Prostate gland (tissue), 2 donors: Measurements from ENCODE around the gene PNPLA7. TPM values are rescaled to one million over a fixed set of nuclear protein-coding genes. Genes with fewer than 3 reads are reported as not detected.
"Not testable (repeated sequence)": the region's sequence is repeated elsewhere in the genome, so short reads cannot be mapped to it uniquely, and the experiment has no call there.

Experiments used
- DNase-seq: peaks from one replicate; pipeline ENCODE4 v3.0.0-alpha.2; 2019; ENCODE audit warnings: low spot score
- H3K27ac ChIP-seq, 2 donors: fragments of 200-600 bp; sonication (generic); 2 replicates each; pipeline ENCODE4 v1.5.1; 2017 to 2019
- H3K27me3 ChIP-seq: fragments of 200-600 bp; sonication (generic); replicated peaks from 2 replicates; pipeline ENCODE4 v1.5.1; 2019; ENCODE audit not compliant: insufficient read depth
- H3K36me3 ChIP-seq, 2 donors: fragments of 200-600 bp; sonication (generic); 1 replicate in 1 of 2; 2 replicates in 1 of 2; pipeline versions ENCODE4 v1.5.1 to v1.8.1; 2017 to 2019
- H3K4me1 ChIP-seq: fragments of 200-600 bp; sonication (generic); replicated peaks from 2 replicates; pipeline ENCODE4 v1.5.1; 2019
- H3K4me3 ChIP-seq, 2 donors: fragments of 200-600 bp; sonication (generic); 2 replicates each; pipeline ENCODE4 v1.5.1; 2017 to 2019
- H3K9me3 ChIP-seq: fragments of 200-600 bp; sonication (generic); 2 replicates; pipeline ENCODE4 v1.5.1; 2017
- CTCF ChIP-seq, 4 experiments: fragments of 200-600 bp in 2 of 4; fragments of 450-650 bp in 2 of 4; sonication (generic) in 2 of 4; IDR thresholded peaks; 1 replicate in 3 of 4; 2 replicates in 1 of 4; pipeline ENCODE4 v1.5.1; 2016 to 2019; ENCODE audit warnings: antibody characterized with exemption in 4 of 4, mild to moderate bottlenecking in 2 of 4, moderate library complexity in 2 of 4
- POLR2A ChIP-seq: fragments of 450-650 bp; IDR thresholded peaks from one replicate; pipeline ENCODE4 v1.6.1; 2016; ENCODE audit warnings: antibody characterized with exemption, mild to moderate bottlenecking
- POLR2AphosphoS5 ChIP-seq: sonication (generic); formaldehyde crosslinking; IDR thresholded peaks from one replicate; pipeline ENCODE4 v1.6.1; 2017; ENCODE audit warnings: antibody characterized with exemption
- WGBS: methylation state at CpG from one replicate; pipeline ENCODE4 v1.1.5; 2018; 5-methylcytosine and 5-hydroxymethylcytosine counted together
- intact Hi-C: fragments of 100-400 bp; cut with DNase I; formaldehyde crosslinking; loops from one replicate; pipeline ENCODE4 v1.14.2; 2022
- total RNA-seq, 2 donors: library from RNA; depleted of rRNA; stranded (reverse); fragments of >200 nt; gene quantifications; one replicate each; pipeline ENCODE4 v1.1.0, GENCODE V29; 2016

Gene PNPLA7
- total RNA-seq, 2 donors from 2014 or later: 34.2 to 64.3 TPM

- Histone ChIP-seq H3K27me3 (no peaks in the 10 kb centered on the region), H3K27ac (no peak overlapping the region), H3K4me3 (no peak overlapping the region), H3K4me1 (peaks cover 4% of the 10 kb centered on the region), H3K36me3 (no peaks in the 10 kb centered on the region), H3K9me3 (no peaks in the 10 kb centered on the region)
- DNase-seq: no peak
- TF ChIP-seq POLR2AphosphoS5: no peak
- no peak for TF ChIP-seq POLR2A
- TF ChIP-seq CTCF (IDR thresholded peaks at IDR 0.05): no peak
- 92% methylated on average over 17 of the region's 17 CpGs for WGBS
- intact Hi-C loops: no loop called here
Observed at GRCh38 chr9:137452006-137452760, 98.0 kb downstream of the PNPLA7 start.

- intact Hi-C loops, H3K4me1 ChIP-seq, H3K36me3 ChIP-seq, H3K4me3 ChIP-seq, DNase-seq, H3K9me3 ChIP-seq, H3K27me3 ChIP-seq, H3K27ac ChIP-seq: not testable (repeated sequence)
- 84% methylated on average over 20 of the region's 31 CpGs for WGBS
Observed at GRCh38 chr9:137451264-137452005, 98.8 kb downstream of the PNPLA7 start.

- intact Hi-C loops, H3K27me3 ChIP-seq, H3K9me3 ChIP-seq, H3K36me3 ChIP-seq, H3K4me1 ChIP-seq, DNase-seq, H3K27ac ChIP-seq, H3K4me3 ChIP-seq: not testable (repeated sequence)
- 89% methylated on average over 23 of the region's 24 CpGs for WGBS
Observed at GRCh38 chr9:137450539-137451222, 99.5 kb downstream of the PNPLA7 start.

- Histone ChIP-seq H3K27me3 (no peaks in the 10 kb centered on the region), H3K27ac (no peak overlapping the region), H3K4me3 (no peak overlapping the region), H3K4me1 (peaks cover 4% of the 10 kb centered on the region), H3K9me3 (no peaks in the 10 kb centered on the region), H3K36me3 (no peaks in the 10 kb centered on the region)
- intact Hi-C loops: no loop called here
- WGBS: 80% methylated on average over 18 of the region's 18 CpGs
- no peak for DNase-seq
- TF ChIP-seq POLR2A (no peak), CTCF (IDR thresholded peaks at IDR 0.05) (no peak), POLR2AphosphoS5 (no peak)
Observed at GRCh38 chr9:137449931-137450538, 100.2 kb downstream of the PNPLA7 start.

GRCh38 chr9:137449081-137449844, 100.9 kb downstream of the PNPLA7 start:
- 83% methylated on average over 36 of the region's 36 CpGs for WGBS
- no peak overlapping the region for H3K4me3 ChIP-seq
- no peaks in the 10 kb centered on the region for H3K27me3 ChIP-seq
- H3K9me3 ChIP-seq: no peaks in the 10 kb centered on the region
- H3K4me1 ChIP-seq: peaks cover under 1% of the 10 kb centered on the region
- H3K36me3 ChIP-seq: no peaks in the 10 kb centered on the region
- DNase-seq: no peak
- H3K27ac ChIP-seq: no peak overlapping the region
- intact Hi-C loops: no loop called here
- no peak for TF ChIP-seq POLR2AphosphoS5
- no peak for TF ChIP-seq POLR2A
- no peak for TF ChIP-seq CTCF (IDR thresholded peaks at IDR 0.05)
